GM23338 (cell line): Measurements from ENCODE around the gene EBF4. TPM values are rescaled to one million over a fixed set of nuclear protein-coding genes. Genes with fewer than 3 reads are reported as not detected.

Experiments
- ATAC-seq: fragments of 200-7000 bp; cut with Tn5 transposase; 3 replicates; pipeline ENCODE4 v1.9.1; 2020
- DNase-seq: peaks from one replicate; pipeline ENCODE4 v3.0.0-alpha.2; 2015; ENCODE audit warnings: low spot score
- H2AFZ ChIP-seq: fragments of 200-600 bp; sonication (generic); 2 replicates; pipeline ENCODE4 v1.8.0; 2016; ENCODE audit warnings: antibody characterized with exemption, mild to moderate bottlenecking, moderate library complexity
- H3F3A ChIP-seq: fragments of 200-600 bp; sonication (generic); replicated peaks from 2 replicates; pipeline ENCODE4 v1.8.0; 2017; ENCODE audit warnings: antibody characterized with exemption, mixed run types, low read depth
- H3K27ac ChIP-seq: fragments of 200-600 bp; sonication (generic); 2 replicates; pipeline ENCODE4 v1.6.1; 2016; ENCODE audit warnings: low read depth
- H3K27me3 ChIP-seq: fragments of 200-600 bp; sonication (generic); 2 replicates; pipeline ENCODE4 v1.8.0; 2016; ENCODE audit warnings: mild to moderate bottlenecking, mixed run types, moderate library complexity; ENCODE audit not compliant: insufficient read depth
- H3K36me3 ChIP-seq: fragments of 200-600 bp; sonication (generic); 2 replicates; pipeline ENCODE4 v1.8.0; 2016; ENCODE audit warnings: mild to moderate bottlenecking; ENCODE audit not compliant: insufficient read depth
- H3K4me1 ChIP-seq: fragments of 200-600 bp; sonication (generic); 2 replicates; pipeline ENCODE4 v1.8.0; 2016; ENCODE audit warnings: mild to moderate bottlenecking, moderate library complexity; ENCODE audit not compliant: insufficient read depth
- H3K4me2 ChIP-seq: fragments of 200-600 bp; sonication (generic); 2 replicates; pipeline ENCODE4 v1.7.1; 2017; ENCODE audit warnings: mixed run types
- H3K4me3 ChIP-seq: fragments of 200-600 bp; sonication (generic); 2 replicates; pipeline ENCODE4 v1.6.1; 2016; ENCODE audit warnings: mixed run types
- H3K79me2 ChIP-seq: fragments of 200-600 bp; sonication (generic); replicated peaks from 2 replicates; pipeline ENCODE4 v1.8.0; 2017; ENCODE audit warnings: mild to moderate bottlenecking; ENCODE audit not compliant: insufficient read depth
- H3K9me2 ChIP-seq: fragments of 200-600 bp; sonication (generic); 2 replicates; pipeline ENCODE4 v1.8.0; 2017; ENCODE audit not compliant: insufficient read depth
- H4K20me1 ChIP-seq: fragments of 200-600 bp; sonication (generic); replicated peaks from 2 replicates; pipeline ENCODE4 v1.8.0; 2017; ENCODE audit warnings: mild to moderate bottlenecking; ENCODE audit not compliant: insufficient read depth
- H3K27ac Mint-ChIP-seq: 2 replicates; pipeline ENCODE4 v1.8.0; 2020; ENCODE audit warnings: inconsistent platforms, mild to moderate bottlenecking, moderate library complexity, mixed read lengths
- H3K27me3 Mint-ChIP-seq: 3 replicates; pipeline ENCODE4 v1.8.0; 2022; ENCODE audit warnings: low read depth, mild to moderate bottlenecking, moderate library complexity, mixed read lengths, inconsistent platforms; ENCODE audit not compliant: insufficient read depth, poor library complexity
- H3K36me3 Mint-ChIP-seq: 3 replicates; pipeline ENCODE4 v1.8.0; 2021; ENCODE audit warnings: low read depth, mild to moderate bottlenecking, inconsistent platforms, moderate library complexity, mixed read lengths
- H3K4me1 Mint-ChIP-seq: 3 replicates; pipeline ENCODE4 v1.8.0; 2020; ENCODE audit warnings: mild to moderate bottlenecking, inconsistent platforms, mixed read lengths
- H3K4me3 Mint-ChIP-seq: 3 replicates; pipeline ENCODE4 v1.8.0; 2021; ENCODE audit warnings: moderate library complexity, mild to moderate bottlenecking, inconsistent platforms, mixed read lengths
- H3K9me3 Mint-ChIP-seq: 3 replicates; pipeline ENCODE4 v1.8.0; 2020; ENCODE audit warnings: moderate library complexity, mild to moderate bottlenecking, inconsistent platforms, mixed read lengths
- CREB1 ChIP-seq: fragments of 250-450 bp; sonication (Bioruptor Pico); IDR thresholded peaks from 2 replicates; pipeline ENCODE4 v1.5.0; 2020; ENCODE audit warnings: low read depth, mild to moderate bottlenecking, moderate library complexity
- CTCF ChIP-seq, 2 experiments: fragments of 200-600 bp in 1 of 2; sonication (generic) in 1 of 2; conservative IDR thresholded peaks; 2 replicates each; pipeline versions ENCODE4 v1.5.1 to v1.6.1; 2016 to 2017; ENCODE audit warnings: antibody characterized with exemption in 2 of 2, low read depth in 2 of 2, mild to moderate bottlenecking in 2 of 2, moderate library complexity in 1 of 2
- EZH2 ChIP-seq: fragments of 200-600 bp; sonication (generic); IDR thresholded peaks from one replicate; pipeline ENCODE4 v1.8.0; 2017; ENCODE audit warnings: antibody characterized with exemption, mild to moderate bottlenecking, low read depth; ENCODE audit not compliant: unreplicated experiment
- EZH2phosphoT487 ChIP-seq: fragments of 200-600 bp; sonication (generic); IDR thresholded peaks from one replicate; pipeline ENCODE4 v1.8.1; 2018; ENCODE audit warnings: antibody characterized with exemption; ENCODE audit not compliant: unreplicated experiment
- JUNB ChIP-seq: IDR thresholded peaks from one replicate; pipeline ENCODE4 v1.6.1; 2016; ENCODE audit warnings: antibody characterized with exemption; ENCODE audit not compliant: unreplicated experiment
- NANOG ChIP-seq: IDR thresholded peaks from 2 replicates; pipeline ENCODE4 v1.6.1; 2016; ENCODE audit warnings: antibody characterized with exemption, borderline replicate concordance
- POLR2AphosphoS5 ChIP-seq: IDR thresholded peaks from 2 replicates; pipeline ENCODE4 v1.6.1; 2016; ENCODE audit warnings: antibody characterized with exemption, low read depth
- STAT1 ChIP-seq: IDR thresholded peaks from one replicate; pipeline ENCODE4 v1.6.1; 2016; ENCODE audit warnings: antibody characterized with exemption; ENCODE audit not compliant: unreplicated experiment
- ZNF114 ChIP-seq: fragments of 250-450 bp; sonication (Bioruptor Pico); IDR thresholded peaks from 2 replicates; pipeline ENCODE4 v1.5.0; 2020; ENCODE audit warnings: mild to moderate bottlenecking, moderate library complexity
- ZNF331 ChIP-seq: fragments of 250-450 bp; sonication (Bioruptor Pico); IDR thresholded peaks from 2 replicates; pipeline ENCODE4 v1.5.0; 2020; ENCODE audit warnings: low read depth, mild to moderate bottlenecking, moderate library complexity
- ZNF462 ChIP-seq: fragments of 250-450 bp; sonication (Bioruptor Pico); IDR thresholded peaks from 2 replicates; pipeline ENCODE4 v1.5.0; 2020; ENCODE audit warnings: mild to moderate bottlenecking, moderate library complexity
- polyA plus RNA-seq: library from polyadenylated mRNA; unstranded; fragments of >200 nt; fragmentation: Nextera tagmentation; extraction: Ambion mirVana; gene quantifications from 2 replicates; pipeline ENCODE4 v1.2.1, GENCODE V29; 2016
- total RNA-seq: library from RNA; depleted of rRNA; stranded (reverse); fragments of >200 nt; shearing (Covaris generic); gene quantifications from 2 replicates; pipeline ENCODE4 v1.2.3, GENCODE V29; 2014
- TF ChIP-seq, protein P1 (sequence below): IDR thresholded peaks from 2 replicates; pipeline ENCODE4 v1.6.1; 2016; ENCODE audit warnings: antibody characterized with exemption

Gene EBF4
- total and polyA plus RNA-seq, 2 experiments from 2014 or later, result 0.66 to 1.6 TPM

DNA sequence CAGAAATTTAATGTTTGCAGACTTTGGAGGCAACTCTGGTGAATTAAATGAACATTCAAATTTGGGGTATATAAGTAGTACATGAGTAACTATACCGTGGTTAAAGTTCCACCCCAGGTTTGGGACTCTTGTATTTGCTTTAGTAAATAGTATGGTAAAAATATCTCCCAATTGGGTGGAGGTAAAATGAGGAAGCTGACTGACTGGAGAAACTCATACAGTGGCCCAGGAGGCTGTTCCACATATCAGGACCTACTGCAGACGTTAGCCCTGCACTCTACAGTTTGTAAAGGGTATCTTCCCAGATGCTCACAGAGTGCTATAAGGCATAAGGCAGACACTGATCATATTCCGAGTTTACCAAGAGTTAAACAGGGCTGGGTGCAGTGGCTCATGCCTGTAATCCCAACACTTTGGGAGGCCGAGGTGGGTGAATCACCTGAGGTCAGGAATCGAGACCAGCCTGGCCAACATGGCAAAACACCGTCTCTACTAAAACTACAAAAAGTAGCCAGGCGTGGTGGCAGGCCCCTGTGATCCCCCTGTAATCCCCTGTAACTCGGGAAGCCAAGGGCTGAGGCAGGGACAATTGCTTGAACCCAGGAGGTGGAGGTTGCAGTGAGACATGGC lies 54.2 kb downstream of the EBF4 start:
- Histone ChIP-seq H3K4me2 (no peak overlapping the region), H3K4me3 (no peak overlapping the region), H3F3A (no peaks in the 10 kb centered on the region; the same call in 1 of the 2 replicates), H3K4me1 (peaks cover 29% of the 10 kb centered on the region), H3K9me2 (no peaks in the 10 kb centered on the region), H3K79me2 (no peaks in the 10 kb centered on the region), H3K27me3 (peaks cover 97% of the 10 kb centered on the region), H2AFZ (no peak overlapping the region), H3K27ac (no peak overlapping the region), H4K20me1 (peaks cover 4% of the 10 kb centered on the region; the same call in 1 of the 2 replicates), H3K36me3 (no peaks in the 10 kb centered on the region)
- Mint-ChIP-seq H3K27ac (no peak overlapping the region), H3K4me3 (no peak overlapping the region), H3K4me1 (peaks cover 30% of the 10 kb centered on the region), H3K9me3 (no peaks in the 10 kb centered on the region), H3K27me3 (peaks cover 60% of the 10 kb centered on the region), H3K36me3 (no peaks in the 10 kb centered on the region)
- TF ChIP-seq POLR2AphosphoS5, result no peak
- no peak for ATAC-seq
- no peak for DNase-seq

- Histone ChIP-seq H3K27ac (no peak overlapping the region), H3K9me2 (no peaks in the 10 kb centered on the region), H3F3A (no peaks in the 10 kb centered on the region; the same call in 1 of the 2 replicates), H3K4me1 (peaks cover 29% of the 10 kb centered on the region), H4K20me1 (peaks cover 4% of the 10 kb centered on the region; the same call in 1 of the 2 replicates), H2AFZ (no peak overlapping the region), H3K4me3 (peak overlapping the region; percentile 62), H3K79me2 (no peaks in the 10 kb centered on the region), H3K36me3 (no peaks in the 10 kb centered on the region), H3K27me3 (peaks cover 97% of the 10 kb centered on the region), H3K4me2 (peak overlapping the region; percentile 84)
- H3K4me3 Mint-ChIP-seq, result no peak overlapping the region; the same call in 2 of the 3 replicates
- H3K36me3 Mint-ChIP-seq, result no peaks in the 10 kb centered on the region
- no peak for ATAC-seq
- H3K4me1 Mint-ChIP-seq, result peaks cover 30% of the 10 kb centered on the region
- H3K9me3 Mint-ChIP-seq, result no peaks in the 10 kb centered on the region
- DNase-seq, result no peak
- no peak overlapping the region for H3K27ac Mint-ChIP-seq
- peaks cover 59% of the 10 kb centered on the region for H3K27me3 Mint-ChIP-seq
- TF ChIP-seq JUNB, result no peak
- TF ChIP-seq POLR2AphosphoS5, result no peak
- no peak for TF ChIP-seq EZH2phosphoT487
- TF ChIP-seq ZNF462 (CRISPR knock-in tag), result no peak
- TF ChIP-seq, protein P1, sequence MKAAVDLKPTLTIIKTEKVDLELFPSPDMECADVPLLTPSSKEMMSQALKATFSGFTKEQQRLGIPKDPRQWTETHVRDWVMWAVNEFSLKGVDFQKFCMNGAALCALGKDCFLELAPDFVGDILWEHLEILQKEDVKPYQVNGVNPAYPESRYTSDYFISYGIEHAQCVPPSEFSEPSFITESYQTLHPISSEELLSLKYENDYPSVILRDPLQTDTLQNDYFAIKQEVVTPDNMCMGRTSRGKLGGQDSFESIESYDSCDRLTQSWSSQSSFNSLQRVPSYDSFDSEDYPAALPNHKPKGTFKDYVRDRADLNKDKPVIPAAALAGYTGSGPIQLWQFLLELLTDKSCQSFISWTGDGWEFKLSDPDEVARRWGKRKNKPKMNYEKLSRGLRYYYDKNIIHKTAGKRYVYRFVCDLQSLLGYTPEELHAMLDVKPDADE, result no peak
- no peak for TF ChIP-seq NANOG
- TF ChIP-seq CREB1, result no peak
- TF ChIP-seq ZNF114 (CRISPR knock-in tag), result no peak
- TF ChIP-seq CTCF (conservative IDR thresholded peaks at IDR 0.05; ENCODE audit: low read depth in 2 of 2), result no peak
- TF ChIP-seq STAT1, result no peak
- no peak for TF ChIP-seq ZNF331 (CRISPR knock-in tag)
- TF ChIP-seq EZH2, result no peak
These were observed 55.2 kb downstream of the EBF4 start for GRCh38 chr20:2747676-2748235.
